Transverse colon (tissue), 4 donors: ENCODE results near the gene NRCAM.

Experiments
- POLR2A ChIP-seq: fragments of 450-650 bp; IDR thresholded peaks from one replicate; pipeline ENCODE4 v1.6.1; 2016; ENCODE audit warnings: antibody characterized with exemption, mild to moderate bottlenecking, moderate library complexity
- POLR2AphosphoS5 ChIP-seq, 3 donors: sonication (generic); formaldehyde crosslinking; IDR thresholded peaks; one replicate each; pipeline ENCODE4 v1.6.1; 2016; ENCODE audit warnings: antibody characterized with exemption in 3 of 3
- TF ChIP-seq, protein P1 (sequence below), 5 experiments: fragments of 200-600 bp in 3 of 5; fragments of 450-650 bp in 2 of 5; sonication (generic) in 3 of 5; IDR thresholded peaks; 1 replicate in 2 of 5; 2 replicates in 3 of 5; pipeline ENCODE4 v1.5.1; 2016 to 2017; ENCODE audit warnings: antibody characterized with exemption in 5 of 5, inconsistent platforms in 3 of 5, mild to moderate bottlenecking in 2 of 5, moderate library complexity in 1 of 5

GRCh38 chr7:108434010-108434409, 22.2 kb downstream of the NRCAM start:
- TF ChIP-seq, protein P1, sequence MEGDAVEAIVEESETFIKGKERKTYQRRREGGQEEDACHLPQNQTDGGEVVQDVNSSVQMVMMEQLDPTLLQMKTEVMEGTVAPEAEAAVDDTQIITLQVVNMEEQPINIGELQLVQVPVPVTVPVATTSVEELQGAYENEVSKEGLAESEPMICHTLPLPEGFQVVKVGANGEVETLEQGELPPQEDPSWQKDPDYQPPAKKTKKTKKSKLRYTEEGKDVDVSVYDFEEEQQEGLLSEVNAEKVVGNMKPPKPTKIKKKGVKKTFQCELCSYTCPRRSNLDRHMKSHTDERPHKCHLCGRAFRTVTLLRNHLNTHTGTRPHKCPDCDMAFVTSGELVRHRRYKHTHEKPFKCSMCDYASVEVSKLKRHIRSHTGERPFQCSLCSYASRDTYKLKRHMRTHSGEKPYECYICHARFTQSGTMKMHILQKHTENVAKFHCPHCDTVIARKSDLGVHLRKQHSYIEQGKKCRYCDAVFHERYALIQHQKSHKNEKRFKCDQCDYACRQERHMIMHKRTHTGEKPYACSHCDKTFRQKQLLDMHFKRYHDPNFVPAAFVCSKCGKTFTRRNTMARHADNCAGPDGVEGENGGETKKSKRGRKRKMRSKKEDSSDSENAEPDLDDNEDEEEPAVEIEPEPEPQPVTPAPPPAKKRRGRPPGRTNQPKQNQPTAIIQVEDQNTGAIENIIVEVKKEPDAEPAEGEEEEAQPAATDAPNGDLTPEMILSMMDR (IDR thresholded peaks at IDR 0.05): no peak
- TF ChIP-seq POLR2AphosphoS5 (IDR thresholded peaks at IDR 0.05): no peak
- TF ChIP-seq POLR2A: no peak
